Activated T-helper 1 cell treated with anti-CD3 and anti-CD28 coated beads, Interleukin-12 subunit alpha, Interleukin-12 subunit beta, Interleukin-2, Interleukin-4 antibody, amounts not matched to agents 30 ng/mL and 10 ng/mL and 1 ng/mL, durations not matched to agents 14 hours and 24 hours and 36 hours (primary cell): ENCODE results near the gene COL5A1. TPM values are rescaled to one million over a fixed set of nuclear protein-coding genes. Genes with fewer than 3 reads are reported as not detected.
"Not testable (repeated sequence)": the region's sequence is repeated elsewhere in the genome, so short reads cannot be mapped to it uniquely, and the experiment has no call there.

Experiments used
- DNase-seq: peaks from one replicate; pipeline ENCODE4 v3.0.0; 2021; ENCODE audit warnings: low spot score
- H3K27ac Mint-ChIP-seq: one replicate; pipeline ENCODE4 v1.8.0; 2021; ENCODE audit warnings: mild to moderate bottlenecking, mixed read lengths
- H3K27me3 Mint-ChIP-seq: one replicate; pipeline ENCODE4 v1.8.0; 2022; ENCODE audit warnings: mild to moderate bottlenecking, moderate library complexity, mixed read lengths; ENCODE audit not compliant: insufficient read depth
- H3K36me3 Mint-ChIP-seq: one replicate; pipeline ENCODE4 v1.8.0; 2021; ENCODE audit warnings: low read depth, mixed read lengths
- H3K4me1 Mint-ChIP-seq: one replicate; pipeline ENCODE4 v1.8.0; 2021; ENCODE audit warnings: low read depth, mixed read lengths
- H3K4me3 Mint-ChIP-seq: one replicate; pipeline ENCODE4 v1.8.0; 2021; ENCODE audit warnings: mild to moderate bottlenecking, moderate library complexity, mixed read lengths
- H3K9me3 Mint-ChIP-seq: one replicate; pipeline ENCODE4 v1.8.0; 2021; ENCODE audit warnings: mixed read lengths
- intact Hi-C: fragments of 100-400 bp; cut with micrococcal nuclease; formaldehyde crosslinking; loops from one replicate; pipeline ENCODE4 v1.15.1; 2024
- total RNA-seq: library from RNA; stranded (reverse); gene quantifications from 2 replicates; pipeline ENCODE4 v1.2.3, GENCODE V29; 2022

Gene COL5A1
- total RNA-seq, 1 donor from 2014 or later = not detected

DNA sequence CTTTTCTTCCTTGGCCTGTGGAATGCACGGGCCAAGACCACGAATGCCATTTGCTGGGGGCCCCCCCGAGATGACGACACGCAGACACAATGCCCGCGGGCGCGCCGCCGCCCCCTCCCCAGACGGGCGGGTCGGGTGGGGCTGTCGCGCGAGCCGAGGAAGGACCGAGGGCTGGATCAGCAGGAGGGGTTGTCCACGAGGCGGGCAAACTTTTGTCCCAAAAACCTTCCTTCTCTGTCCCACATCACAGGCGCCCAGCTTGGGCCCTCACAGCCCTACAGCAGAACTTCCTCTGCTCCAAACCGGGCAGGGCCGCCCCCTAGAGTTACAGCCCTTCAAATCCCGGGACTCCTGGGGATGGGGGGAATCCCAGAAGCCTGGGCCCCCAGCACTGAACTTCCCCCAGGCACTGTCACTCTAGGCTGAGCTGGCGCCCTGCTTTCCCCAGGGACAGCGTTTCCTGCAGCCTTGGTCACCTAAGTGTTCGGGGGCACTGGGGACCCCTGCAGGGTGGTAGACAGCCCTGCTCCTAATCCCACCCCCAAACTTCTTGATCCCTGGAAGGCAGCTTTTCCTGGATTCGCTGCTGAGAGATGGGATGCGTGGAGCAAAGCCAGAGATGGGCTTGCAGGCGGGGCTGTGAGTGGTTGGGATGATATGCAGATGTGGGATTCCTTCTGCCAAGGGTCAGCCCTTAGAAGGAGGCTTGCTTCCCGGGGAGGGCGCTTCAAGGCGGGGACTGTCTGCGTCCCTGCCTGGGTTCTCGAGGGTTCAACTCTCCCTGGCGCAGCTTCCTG, 980 bp downstream of the COL5A1 start:
- no peak overlapping the region for H3K4me3 Mint-ChIP-seq
- H3K36me3 Mint-ChIP-seq = no peaks in the 10 kb centered on the region
- no peaks in the 10 kb centered on the region for H3K9me3 Mint-ChIP-seq
- DNase-seq = no peak
- intact Hi-C loops = no loop called here
- H3K27ac Mint-ChIP-seq = no peak overlapping the region
- H3K27me3 Mint-ChIP-seq = peaks cover 18% of the 10 kb centered on the region
- no peaks in the 10 kb centered on the region for H3K4me1 Mint-ChIP-seq

DNA sequence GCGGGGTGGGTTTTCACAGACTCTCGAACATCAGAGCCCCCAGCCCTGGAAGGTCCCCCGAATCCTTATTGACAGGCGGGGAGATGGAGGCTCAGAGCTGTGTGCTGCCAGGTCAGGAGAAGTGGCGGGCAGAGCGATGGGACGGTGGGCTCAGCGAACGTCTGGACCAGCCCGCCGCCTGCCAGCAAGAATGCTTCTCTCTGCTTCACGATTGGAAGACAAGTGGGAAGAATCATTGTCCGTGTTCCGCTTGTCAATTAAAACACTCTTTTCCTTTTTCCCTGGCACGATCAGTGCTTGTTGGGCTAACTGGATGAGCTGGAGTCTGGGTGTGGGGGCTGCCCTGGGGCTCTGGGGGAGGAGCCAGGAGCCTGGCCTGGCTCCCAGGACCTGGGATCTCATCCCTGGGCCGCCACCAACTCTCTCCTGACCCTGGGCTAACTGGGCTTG, 1.6 kb downstream of the COL5A1 start:
- H3K4me1 Mint-ChIP-seq = no peaks in the 10 kb centered on the region
- no peak overlapping the region for H3K4me3 Mint-ChIP-seq
- intact Hi-C loops = no loop called here
- H3K9me3 Mint-ChIP-seq = no peaks in the 10 kb centered on the region
- no peaks in the 10 kb centered on the region for H3K36me3 Mint-ChIP-seq
- H3K27ac Mint-ChIP-seq = no peak overlapping the region
- H3K27me3 Mint-ChIP-seq = peaks cover 18% of the 10 kb centered on the region
- no peak for DNase-seq

DNA sequence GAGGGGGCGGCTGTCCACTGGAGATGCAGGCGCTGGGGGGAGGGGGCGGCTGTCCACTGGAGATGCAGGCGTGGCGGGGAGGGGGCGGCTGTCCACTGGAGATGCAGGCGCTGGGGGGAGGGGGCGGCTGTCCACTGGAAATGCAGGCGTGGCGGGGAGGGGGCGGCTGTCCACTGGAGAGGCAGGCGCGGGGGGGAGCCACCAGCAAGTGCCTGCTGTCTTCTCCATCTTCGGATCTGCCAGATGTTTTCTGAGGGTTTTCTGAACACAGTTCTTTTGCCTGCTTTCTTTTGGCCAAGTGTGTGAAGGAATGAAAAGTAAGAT, 2.8 kb downstream of the COL5A1 start:
- H3K36me3 Mint-ChIP-seq, H3K9me3 Mint-ChIP-seq, intact Hi-C loops, H3K4me3 Mint-ChIP-seq, H3K27ac Mint-ChIP-seq, DNase-seq, H3K4me1 Mint-ChIP-seq: not testable (repeated sequence)
- peaks cover 18% of the 10 kb centered on the region for H3K27me3 Mint-ChIP-seq

DNA sequence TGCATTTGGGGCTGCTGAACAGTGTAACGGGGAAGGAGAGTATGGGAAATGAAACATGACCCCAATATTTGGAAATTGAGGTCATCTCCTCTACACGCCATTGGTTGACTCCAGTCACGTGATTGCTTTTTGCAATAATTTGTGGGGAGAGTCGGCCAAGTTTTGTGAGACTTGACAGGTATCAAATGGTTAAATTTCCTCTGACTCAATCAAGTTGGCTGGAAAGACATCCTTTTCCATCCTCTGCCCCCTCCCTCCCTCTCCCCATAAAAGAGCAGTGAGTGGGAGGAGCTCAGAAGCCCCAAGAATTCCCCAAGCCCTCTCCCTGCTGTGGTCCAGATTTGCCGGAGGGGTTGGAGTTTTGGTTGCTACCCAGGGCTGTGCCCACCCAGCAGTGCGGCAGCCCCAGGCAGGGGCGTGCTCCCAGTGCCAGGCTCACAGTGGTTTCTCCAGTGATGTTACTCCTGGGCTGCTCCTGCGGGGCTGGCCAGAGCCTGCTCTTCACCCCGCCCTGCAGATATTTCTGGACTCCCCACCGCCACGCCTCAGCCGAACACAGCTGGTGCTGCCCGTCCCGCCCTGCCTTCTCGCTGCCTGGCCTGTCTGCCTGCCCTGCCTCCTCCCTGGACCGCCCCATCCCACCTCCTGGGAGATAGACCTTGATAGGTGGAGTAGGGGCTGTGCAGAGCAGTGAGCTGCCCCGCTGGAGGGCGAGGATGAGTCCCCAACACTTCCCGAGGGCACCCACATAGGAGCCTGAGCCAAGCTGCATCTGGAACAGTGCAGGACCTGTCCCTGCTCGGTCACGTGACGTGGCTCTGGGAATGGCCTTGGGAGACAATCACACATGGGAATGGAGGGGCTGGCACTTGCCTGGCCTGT, 3.4 kb downstream of the COL5A1 start:
- no peak overlapping the region for H3K4me3 Mint-ChIP-seq
- no peaks in the 10 kb centered on the region for H3K36me3 Mint-ChIP-seq
- no peaks in the 10 kb centered on the region for H3K4me1 Mint-ChIP-seq
- no peak for DNase-seq
- intact Hi-C loops = no loop called here
- no peak overlapping the region for H3K27ac Mint-ChIP-seq
- no peaks in the 10 kb centered on the region for H3K9me3 Mint-ChIP-seq
- peaks cover 13% of the 10 kb centered on the region for H3K27me3 Mint-ChIP-seq

DNA sequence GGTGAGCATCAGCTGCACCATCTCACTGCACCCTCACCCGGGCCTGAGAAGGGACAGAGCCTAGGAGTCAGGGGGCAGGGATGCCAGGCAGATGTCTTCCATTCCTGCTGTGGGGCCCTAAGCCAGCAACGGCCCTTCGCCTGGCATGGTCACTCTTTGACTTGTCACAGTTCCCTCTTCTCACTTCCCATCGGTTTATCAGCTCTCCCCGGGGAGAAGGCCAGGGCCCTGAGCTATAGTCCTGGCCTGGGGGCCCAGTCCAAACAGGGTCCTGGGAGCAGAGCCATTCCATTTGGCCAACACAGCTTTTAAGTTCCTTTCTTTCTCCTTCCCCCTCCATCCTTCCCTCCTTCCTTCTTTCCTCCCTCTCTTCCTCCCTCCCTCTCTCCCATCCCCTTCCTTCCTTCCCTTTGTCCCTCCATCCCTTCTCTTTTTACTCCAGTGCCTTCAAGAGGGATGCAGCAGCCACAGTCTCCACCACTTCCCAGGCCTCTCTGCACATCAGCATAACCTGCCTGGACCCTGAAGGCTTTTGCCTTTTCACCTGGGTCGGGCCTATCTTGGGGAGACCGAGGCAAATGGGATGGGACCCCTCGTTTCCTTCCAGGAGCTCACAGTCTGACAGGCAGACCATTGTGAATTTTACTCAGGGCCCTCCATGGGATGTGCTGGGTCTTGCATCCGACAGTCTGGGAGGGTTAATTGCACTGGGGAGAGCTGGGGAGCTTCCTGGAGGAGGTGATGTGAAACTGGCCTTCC, 4.2 kb downstream of the COL5A1 start:
- Mint-ChIP-seq H3K4me3 (no peak overlapping the region), H3K4me1 (no peaks in the 10 kb centered on the region), H3K36me3 (no peaks in the 10 kb centered on the region), H3K27me3 (peaks cover 6% of the 10 kb centered on the region), H3K9me3 (no peaks in the 10 kb centered on the region), H3K27ac (no peak overlapping the region)
- no peak for DNase-seq
- intact Hi-C loops = no loop called here

DNA sequence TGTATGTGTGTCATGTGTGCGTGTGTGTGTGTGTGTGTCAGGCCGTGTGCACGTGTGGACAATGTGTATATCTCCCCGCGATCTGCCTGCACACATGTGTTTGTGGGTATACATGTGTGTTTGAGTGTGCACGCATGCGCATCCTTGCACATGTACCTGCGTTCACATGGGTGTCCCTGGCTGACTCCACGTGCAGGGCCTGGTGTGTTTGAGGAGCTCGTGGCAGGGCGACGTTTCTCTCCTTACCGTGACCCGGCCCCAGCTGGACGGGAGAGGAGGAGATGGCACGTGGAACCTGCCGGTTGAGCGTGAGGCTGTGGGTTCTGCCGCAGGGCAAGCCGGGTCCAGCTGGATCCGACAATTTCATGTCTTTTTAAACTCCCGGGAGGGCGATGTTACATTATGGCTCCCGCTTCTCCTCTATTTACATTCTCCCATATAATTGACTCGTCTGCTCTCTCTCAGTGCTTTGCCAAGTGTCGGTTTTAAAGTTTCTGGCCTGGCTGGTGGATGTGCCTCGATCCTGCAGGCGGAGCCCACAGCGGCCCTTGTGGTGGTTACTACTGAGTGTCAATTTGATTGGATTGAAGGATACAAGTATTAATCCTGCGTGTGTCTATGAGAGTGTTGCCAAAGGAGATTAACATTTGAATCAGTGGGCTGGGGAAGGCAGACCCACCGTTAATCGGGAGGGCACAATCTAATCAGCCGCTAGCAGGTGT, 5.9 kb downstream of the COL5A1 start:
- H3K27ac Mint-ChIP-seq = no peak overlapping the region
- H3K4me3 Mint-ChIP-seq = no peak overlapping the region
- DNase-seq = no peak
- no peaks in the 10 kb centered on the region for H3K4me1 Mint-ChIP-seq
- no peaks in the 10 kb centered on the region for H3K9me3 Mint-ChIP-seq
- intact Hi-C loops = no loop called here
- H3K27me3 Mint-ChIP-seq = peaks cover 6% of the 10 kb centered on the region
- no peaks in the 10 kb centered on the region for H3K36me3 Mint-ChIP-seq

DNA sequence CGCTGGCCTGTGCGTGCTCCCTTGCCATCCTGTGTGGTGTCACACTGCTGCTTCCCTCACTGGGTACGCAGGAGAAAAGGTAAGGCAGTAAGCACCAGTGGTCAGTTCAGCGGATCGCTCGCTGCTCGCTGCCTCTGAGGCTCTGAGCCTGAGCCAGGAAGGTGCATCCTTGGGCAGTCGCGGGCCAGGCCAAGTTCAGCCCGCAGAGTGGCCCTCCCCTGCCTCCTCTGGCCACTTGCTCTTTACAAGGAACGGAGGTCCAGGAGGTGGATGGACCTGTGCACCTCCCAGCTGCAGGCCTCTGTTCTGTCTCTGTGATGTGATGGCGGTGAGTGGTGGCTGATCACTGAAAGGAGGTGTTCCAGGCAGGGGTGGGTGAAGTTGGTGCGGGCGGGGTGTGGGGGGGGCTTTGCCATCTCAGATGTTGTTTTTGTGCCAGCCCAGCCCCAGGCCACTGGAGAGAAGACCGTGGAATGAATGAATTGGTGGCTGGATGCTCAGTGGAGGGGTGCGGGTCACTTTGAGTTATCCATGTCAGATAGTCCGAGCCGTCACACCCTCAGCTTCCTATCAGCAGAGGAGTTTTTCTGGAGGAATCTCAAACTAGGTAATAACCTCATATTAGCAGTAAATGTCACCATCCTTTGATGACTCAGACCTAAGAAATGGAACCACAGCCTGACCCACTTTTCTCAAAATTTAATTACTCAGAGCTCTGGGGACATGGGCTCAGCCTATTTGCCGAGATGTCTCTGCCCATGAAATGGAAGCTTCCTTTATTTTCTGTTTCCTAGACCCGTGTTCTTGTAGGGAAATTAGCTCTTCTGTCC, 7.3 kb downstream of the COL5A1 start:
- H3K36me3 Mint-ChIP-seq = no peaks in the 10 kb centered on the region
- no peaks in the 10 kb centered on the region for H3K27me3 Mint-ChIP-seq
- no peaks in the 10 kb centered on the region for H3K4me1 Mint-ChIP-seq
- H3K4me3 Mint-ChIP-seq = no peak overlapping the region
- DNase-seq = no peak
- intact Hi-C loops = no loop called here
- no peaks in the 10 kb centered on the region for H3K9me3 Mint-ChIP-seq
- H3K27ac Mint-ChIP-seq = no peak overlapping the region

DNA sequence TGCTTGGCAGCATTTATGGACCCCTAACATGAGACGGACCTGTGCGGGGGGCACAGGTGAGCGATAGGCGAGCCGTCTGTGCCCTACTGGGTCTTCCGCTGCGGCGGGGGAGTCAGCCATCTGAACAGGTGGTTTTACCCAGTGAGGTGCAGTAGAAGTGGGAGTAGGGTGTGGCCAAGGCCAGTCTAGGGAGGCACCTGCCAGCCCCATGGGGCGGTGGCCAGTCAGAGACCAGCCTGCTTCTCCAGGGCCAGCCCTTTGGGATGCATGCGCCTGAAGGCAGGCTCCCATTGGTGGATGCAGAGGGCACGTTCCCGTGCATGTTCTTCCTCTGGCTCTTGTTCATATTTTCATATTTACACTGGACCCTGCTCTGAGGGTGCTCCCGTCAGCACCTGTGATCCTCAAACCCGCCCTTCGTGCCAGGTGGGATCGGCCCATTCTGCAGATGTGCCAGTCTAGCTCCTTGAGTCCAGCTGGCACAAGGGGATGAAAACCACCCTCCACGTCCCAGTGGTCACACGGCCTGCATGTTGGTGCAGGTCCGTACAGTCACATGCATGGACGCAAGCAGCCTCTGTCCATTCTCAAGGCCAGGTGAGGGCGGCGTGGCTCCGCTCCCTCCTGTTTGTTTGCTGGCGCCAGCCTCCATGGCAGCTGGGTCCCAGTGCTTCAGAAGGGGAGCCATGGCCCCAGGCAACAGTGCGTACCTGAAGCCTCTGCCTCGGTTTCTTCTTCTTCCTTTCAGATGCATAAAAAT, 9.0 kb downstream of the COL5A1 start:
- no peaks in the 10 kb centered on the region for H3K27me3 Mint-ChIP-seq
- H3K9me3 Mint-ChIP-seq = no peaks in the 10 kb centered on the region
- intact Hi-C loops = no loop called here
- no peak overlapping the region for H3K4me3 Mint-ChIP-seq
- DNase-seq = no peak
- no peaks in the 10 kb centered on the region for H3K36me3 Mint-ChIP-seq
- no peaks in the 10 kb centered on the region for H3K4me1 Mint-ChIP-seq
- no peak overlapping the region for H3K27ac Mint-ChIP-seq

DNA sequence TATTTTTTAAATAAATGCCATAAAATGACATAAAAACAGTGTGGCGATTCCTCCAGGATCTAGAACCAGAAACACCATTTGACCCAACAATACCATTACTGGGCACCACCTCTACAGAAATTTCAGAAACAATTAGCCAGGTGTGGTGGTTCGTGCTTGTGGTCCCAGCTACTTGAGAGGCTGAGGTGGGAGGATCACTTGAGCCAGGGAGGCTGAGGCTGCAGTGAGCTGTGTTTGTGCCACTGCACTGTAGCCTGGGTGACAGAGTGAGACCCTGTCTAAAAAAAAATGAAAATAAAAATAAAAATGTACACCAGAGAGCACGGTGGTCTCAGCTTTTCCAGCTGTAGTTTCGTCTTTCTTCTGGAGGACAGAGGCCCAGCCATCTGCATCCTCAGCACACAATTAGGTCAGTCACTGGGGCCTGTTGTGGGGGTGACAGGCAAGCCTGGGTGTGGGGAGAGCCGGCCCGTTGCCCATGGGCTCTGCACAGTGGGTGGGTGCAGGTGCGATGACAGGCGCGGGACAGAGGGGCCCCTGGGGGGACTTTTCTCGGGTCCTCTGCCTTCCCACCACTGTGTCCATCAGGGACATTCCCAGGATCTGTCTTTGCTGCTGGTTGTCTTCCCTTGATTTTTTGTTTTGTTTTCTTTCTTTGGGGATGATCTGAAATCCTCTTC, 9.8 kb downstream of the COL5A1 start:
- intact Hi-C loops = no loop called here
- Mint-ChIP-seq H3K4me1 (no peaks in the 10 kb centered on the region), H3K27ac (no peak overlapping the region), H3K27me3 (no peaks in the 10 kb centered on the region), H3K4me3 (no peak overlapping the region), H3K36me3 (no peaks in the 10 kb centered on the region), H3K9me3 (no peaks in the 10 kb centered on the region)
- no peak for DNase-seq

DNA sequence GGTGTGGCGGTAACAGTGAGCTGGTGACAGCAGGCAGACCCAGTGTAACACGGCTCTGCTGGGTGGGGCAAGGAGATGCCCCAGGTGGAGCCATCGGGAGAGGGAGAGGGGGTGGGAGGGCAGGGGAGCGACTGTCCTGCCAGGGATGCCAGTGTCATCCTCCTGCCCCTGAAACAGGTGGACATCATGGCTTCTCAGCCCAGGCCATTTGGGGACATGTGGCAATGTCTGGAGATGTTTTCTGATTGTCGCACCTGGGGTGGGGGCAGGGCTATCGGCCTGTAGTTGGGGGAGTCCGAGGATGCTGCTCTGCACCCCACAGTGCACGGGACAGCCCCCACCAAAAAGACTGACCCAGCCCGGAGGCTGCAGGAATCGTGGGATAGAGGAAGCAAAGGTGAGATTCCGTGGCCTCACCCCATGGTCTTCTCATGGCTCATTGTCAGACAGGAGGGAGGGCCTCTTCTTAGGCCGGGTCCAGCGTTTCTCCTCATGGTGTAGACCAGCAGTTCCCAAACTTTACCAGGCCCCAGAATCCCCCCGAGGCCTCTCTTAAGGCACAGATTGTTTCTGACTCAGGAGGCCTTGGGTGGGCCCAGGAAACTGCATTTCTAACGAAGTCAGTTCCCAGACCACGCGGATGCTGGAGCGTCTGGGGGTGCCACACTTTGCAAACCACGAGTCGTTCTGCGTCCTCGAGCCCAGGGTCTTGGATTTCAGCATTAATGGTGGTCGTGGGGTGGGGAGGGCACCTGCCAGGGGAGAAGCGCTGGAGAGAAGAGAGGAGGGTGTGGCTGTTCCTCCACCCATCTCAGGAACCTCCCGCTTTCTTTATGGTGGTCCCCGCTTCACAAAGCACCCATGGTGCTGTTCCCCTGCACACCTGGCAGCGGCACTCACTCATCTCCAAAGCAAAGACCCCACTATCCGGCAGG, 11.0 kb downstream of the COL5A1 start:
- H3K9me3 Mint-ChIP-seq = no peaks in the 10 kb centered on the region
- H3K4me1 Mint-ChIP-seq = no peaks in the 10 kb centered on the region
- no peak overlapping the region for H3K27ac Mint-ChIP-seq
- no peaks in the 10 kb centered on the region for H3K36me3 Mint-ChIP-seq
- no peaks in the 10 kb centered on the region for H3K27me3 Mint-ChIP-seq
- H3K4me3 Mint-ChIP-seq = no peak overlapping the region
- DNase-seq = no peak
- intact Hi-C loops = no loop called here
